ENCODE measurements around the gene FIGNL1. TPM values are rescaled to one million over a fixed set of nuclear protein-coding genes. Genes with fewer than 3 reads are reported as not detected.

FIGNL1 gene
- total RNA-seq, 1 experiment from 2014 or later = 13.8 TPM

DNA sequence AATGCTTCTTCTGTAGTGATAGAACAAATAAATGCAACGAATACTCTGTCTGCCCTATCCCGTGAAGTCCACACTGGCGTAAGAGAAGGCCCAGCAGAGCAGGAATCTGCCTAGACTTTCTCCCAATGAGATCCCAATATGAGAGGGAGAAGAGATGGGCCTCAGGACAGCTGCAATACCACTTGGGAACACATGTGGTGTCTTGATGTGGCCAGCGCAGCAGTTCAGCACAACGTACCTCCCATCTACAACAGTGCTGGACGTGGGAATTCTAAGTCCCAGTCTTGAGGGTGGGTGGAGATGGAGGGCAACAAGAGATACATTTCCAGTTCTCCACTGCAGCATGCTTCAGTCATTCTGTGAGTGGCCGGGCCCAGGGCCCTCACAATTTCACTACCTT lies 45.8 kb downstream of the FIGNL1 start:
- Histone ChIP-seq H2BK120ac (ENCODE audit: low read depth, low read length, poor library complexity, severe bottlenecking) (no peak overlapping the region), H4K8ac (replicated peaks; ENCODE audit: insufficient read length, low read depth, low read length) (no peak overlapping the region), H3K14ac (ENCODE audit: insufficient read depth, low read length) (no peak overlapping the region), H3K23ac (ENCODE audit: insufficient read length, low read depth, low read length) (no peak overlapping the region), H3K9ac (ENCODE audit: extremely low read depth, insufficient read length, low read length) (no peak overlapping the region), H2BK5ac (ENCODE audit: insufficient read length, low read length) (no peak overlapping the region), H2AK5ac (ENCODE audit: insufficient read length, low read length) (no peak overlapping the region), H3K18ac (ENCODE audit: insufficient read length, low read depth, low read length) (no peak overlapping the region), H3K23me2 (ENCODE audit: insufficient read length, low read depth, low read length, poor library complexity, severe bottlenecking) (no peaks in the 10 kb centered on the region), H3K4me1 (ENCODE audit: insufficient read depth, low read length) (no peaks in the 10 kb centered on the region), H3K9me3 (ENCODE audit: control insufficient read depth, low read depth, low read length) (no peaks in the 10 kb centered on the region), H4K91ac (ENCODE audit: insufficient read length, low read depth, low read length) (no peak overlapping the region), H3K27me3 (ENCODE audit: insufficient read depth, low read length) (no peaks in the 10 kb centered on the region), H3K79me1 (ENCODE audit: insufficient read depth, low read depth, low read length, poor library complexity, severe bottlenecking) (no peaks in the 10 kb centered on the region), H2AFZ (ENCODE audit: low read length) (no peak overlapping the region), H2BK20ac (ENCODE audit: low read depth, low read length, poor library complexity, severe bottlenecking) (no peak overlapping the region), H3K4ac (ENCODE audit: low read depth, low read length) (no peak overlapping the region), H3K4me2 (ENCODE audit: insufficient read depth, insufficient read length, low read length) (no peak overlapping the region), H4K5ac (ENCODE audit: insufficient read length, low read depth, low read length) (no peak overlapping the region), H3K27ac (ENCODE audit: insufficient read length, low read depth, low read length) (no peak overlapping the region), H2BK12ac (ENCODE audit: insufficient read length, low read depth, low read length) (no peak overlapping the region), H4K20me1 (ENCODE audit: control insufficient read depth, insufficient read depth, insufficient read length) (no peaks in the 10 kb centered on the region), H3T11ph (ENCODE audit: low read length) (no peak overlapping the region), H2BK15ac (ENCODE audit: low read depth, low read length) (no peak overlapping the region), H3K56ac (ENCODE audit: insufficient read length, low read depth, low read length) (no peak overlapping the region), H3K79me2 (ENCODE audit: insufficient read depth, low read length) (no peaks in the 10 kb centered on the region)
- peaks cover 2% of the 10 kb centered on the region for H3K27me3 Mint-ChIP-seq (ENCODE audit: low read depth)
- TF ChIP-seq, protein P1, sequence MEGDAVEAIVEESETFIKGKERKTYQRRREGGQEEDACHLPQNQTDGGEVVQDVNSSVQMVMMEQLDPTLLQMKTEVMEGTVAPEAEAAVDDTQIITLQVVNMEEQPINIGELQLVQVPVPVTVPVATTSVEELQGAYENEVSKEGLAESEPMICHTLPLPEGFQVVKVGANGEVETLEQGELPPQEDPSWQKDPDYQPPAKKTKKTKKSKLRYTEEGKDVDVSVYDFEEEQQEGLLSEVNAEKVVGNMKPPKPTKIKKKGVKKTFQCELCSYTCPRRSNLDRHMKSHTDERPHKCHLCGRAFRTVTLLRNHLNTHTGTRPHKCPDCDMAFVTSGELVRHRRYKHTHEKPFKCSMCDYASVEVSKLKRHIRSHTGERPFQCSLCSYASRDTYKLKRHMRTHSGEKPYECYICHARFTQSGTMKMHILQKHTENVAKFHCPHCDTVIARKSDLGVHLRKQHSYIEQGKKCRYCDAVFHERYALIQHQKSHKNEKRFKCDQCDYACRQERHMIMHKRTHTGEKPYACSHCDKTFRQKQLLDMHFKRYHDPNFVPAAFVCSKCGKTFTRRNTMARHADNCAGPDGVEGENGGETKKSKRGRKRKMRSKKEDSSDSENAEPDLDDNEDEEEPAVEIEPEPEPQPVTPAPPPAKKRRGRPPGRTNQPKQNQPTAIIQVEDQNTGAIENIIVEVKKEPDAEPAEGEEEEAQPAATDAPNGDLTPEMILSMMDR (conservative IDR thresholded peaks at IDR 0.05) = peak; percentile 50
- no peaks in the 10 kb centered on the region for H3K36me3 Mint-ChIP-seq (ENCODE audit: insufficient read depth in 1 of 3, low read depth in 3 of 3)
- no CpG with 5 or more reads among the region's 7 CpGs for WGBS (ENCODE audit: extremely low coverage, insufficient read length, low lambda C conversion rate)
- H3K4me1 Mint-ChIP-seq = no peaks in the 10 kb centered on the region
- H3K27ac Mint-ChIP-seq = no peak overlapping the region
- no peak for DNase-seq
- H3K9me3 Mint-ChIP-seq = no peaks in the 10 kb centered on the region
- no peak overlapping the region for H3K4me3 Mint-ChIP-seq
